Lower leg skin (tissue), 4 donors: Measurements from ENCODE around the gene RPP25. TPM values are rescaled to one million over a fixed set of nuclear protein-coding genes. Genes with fewer than 3 reads are reported as not detected.
A peak's percentile ranks its signal among the peaks of the same experiment; 100 is the strongest.

ENCODE experiments used
- DNase-seq, 2 donors: peaks; one replicate each; pipeline ENCODE4 v3.0.0-alpha.2; 2019; ENCODE audit warnings: low spot score in 2 of 2
- H3K4me3 ChIP-seq: fragments of 200-600 bp; sonication (generic); 2 replicates; pipeline ENCODE4 v1.5.1; 2017; ENCODE audit warnings: mild to moderate bottlenecking, low read depth; ENCODE audit not compliant: poor library complexity, severe bottlenecking
- POLR2A ChIP-seq, 2 donors: fragments of 450-650 bp; IDR thresholded peaks; one replicate each; pipeline ENCODE4 v1.6.1; 2016 to 2017; ENCODE audit warnings: antibody characterized with exemption in 2 of 2, mild to moderate bottlenecking in 1 of 2, moderate library complexity in 1 of 2
- WGBS, 2 donors: methylation state at CpG; one replicate each; pipeline ENCODE4 v1.1.5; 2018; 5-methylcytosine and 5-hydroxymethylcytosine counted together
- intact Hi-C: fragments of 100-400 bp; cut with DNase I; formaldehyde crosslinking; loops from one replicate; pipeline ENCODE4 v1.15.0; 2023; ENCODE audit warnings: low total_unique reads
- total RNA-seq, 4 donors: library from RNA; depleted of rRNA; stranded (reverse); fragments of >200 nt; gene quantifications; one replicate each; pipeline ENCODE4 v1.1.0, GENCODE V29; 2016
- TF ChIP-seq, protein P1 (sequence below), 3 donors: fragments of 450-650 bp; IDR thresholded peaks; one replicate each; pipeline ENCODE4 v1.5.1; 2016; ENCODE audit warnings: antibody characterized with exemption in 3 of 3, mild to moderate bottlenecking in 3 of 3, moderate library complexity in 2 of 3

Gene RPP25
- total RNA-seq, 4 donors from 2014 or later, result 5.4 to 10.6 (median 8.4) TPM

DNA sequence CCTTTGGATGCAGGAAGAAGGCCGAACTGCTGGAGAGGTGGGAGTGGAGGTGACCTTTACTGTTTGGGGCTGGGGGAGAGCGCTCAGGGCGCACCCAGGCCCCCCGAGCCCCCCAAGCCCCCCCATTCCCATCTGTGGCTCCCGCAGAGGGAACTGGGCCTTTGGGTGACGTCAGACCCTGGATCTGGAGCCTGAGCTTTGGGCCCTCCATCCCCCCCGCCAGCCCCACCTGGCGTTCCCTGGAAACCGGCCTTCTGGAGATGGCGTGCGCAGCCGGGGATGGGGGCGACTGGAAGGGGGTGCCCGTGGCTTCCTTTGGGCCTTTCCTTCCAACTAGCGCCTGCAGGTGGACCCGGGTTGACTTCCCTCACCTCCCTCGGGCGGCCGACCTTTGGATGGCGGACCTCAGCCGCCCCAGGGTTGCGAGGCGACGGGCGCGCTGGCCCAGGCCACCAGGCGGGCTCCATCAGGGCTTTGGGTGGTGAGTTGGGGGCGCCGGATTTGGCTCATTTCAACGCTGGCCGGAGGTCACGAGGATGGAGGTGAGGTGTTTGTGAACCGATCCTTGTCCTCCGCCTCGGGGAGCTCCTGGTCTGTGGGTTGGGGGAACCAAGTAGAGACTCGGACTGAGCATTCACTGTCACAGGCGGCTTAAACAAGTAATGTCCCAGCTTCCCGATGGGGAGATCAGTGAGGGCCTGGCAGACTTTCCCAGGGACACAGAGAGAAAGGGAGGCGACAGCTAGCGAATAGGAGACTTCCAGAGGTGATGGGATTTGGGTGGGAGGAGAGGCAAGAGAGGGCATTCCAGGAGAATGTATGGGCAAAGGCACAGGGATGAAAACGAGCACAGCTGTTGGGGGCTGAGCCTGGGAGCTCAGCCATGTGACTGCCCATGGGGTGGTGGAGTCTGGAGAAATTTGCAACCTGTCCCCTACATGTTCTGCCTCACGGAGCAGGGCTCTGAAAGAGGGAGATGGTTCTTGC, 39.5 kb upstream of the RPP25 start:
- intact Hi-C loops, result no loop called here
- H3K4me3 ChIP-seq, result peak overlapping the region; percentile 42
- DNase-seq, result no peak
- 10 to 17% methylated on average over 28 to 41 of the region's 42 CpGs for WGBS, 2 donors
- TF ChIP-seq, protein P1, sequence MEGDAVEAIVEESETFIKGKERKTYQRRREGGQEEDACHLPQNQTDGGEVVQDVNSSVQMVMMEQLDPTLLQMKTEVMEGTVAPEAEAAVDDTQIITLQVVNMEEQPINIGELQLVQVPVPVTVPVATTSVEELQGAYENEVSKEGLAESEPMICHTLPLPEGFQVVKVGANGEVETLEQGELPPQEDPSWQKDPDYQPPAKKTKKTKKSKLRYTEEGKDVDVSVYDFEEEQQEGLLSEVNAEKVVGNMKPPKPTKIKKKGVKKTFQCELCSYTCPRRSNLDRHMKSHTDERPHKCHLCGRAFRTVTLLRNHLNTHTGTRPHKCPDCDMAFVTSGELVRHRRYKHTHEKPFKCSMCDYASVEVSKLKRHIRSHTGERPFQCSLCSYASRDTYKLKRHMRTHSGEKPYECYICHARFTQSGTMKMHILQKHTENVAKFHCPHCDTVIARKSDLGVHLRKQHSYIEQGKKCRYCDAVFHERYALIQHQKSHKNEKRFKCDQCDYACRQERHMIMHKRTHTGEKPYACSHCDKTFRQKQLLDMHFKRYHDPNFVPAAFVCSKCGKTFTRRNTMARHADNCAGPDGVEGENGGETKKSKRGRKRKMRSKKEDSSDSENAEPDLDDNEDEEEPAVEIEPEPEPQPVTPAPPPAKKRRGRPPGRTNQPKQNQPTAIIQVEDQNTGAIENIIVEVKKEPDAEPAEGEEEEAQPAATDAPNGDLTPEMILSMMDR (IDR thresholded peaks at IDR 0.05), result no peak
- no peak for TF ChIP-seq POLR2A (IDR thresholded peaks at IDR 0.05)

DNA sequence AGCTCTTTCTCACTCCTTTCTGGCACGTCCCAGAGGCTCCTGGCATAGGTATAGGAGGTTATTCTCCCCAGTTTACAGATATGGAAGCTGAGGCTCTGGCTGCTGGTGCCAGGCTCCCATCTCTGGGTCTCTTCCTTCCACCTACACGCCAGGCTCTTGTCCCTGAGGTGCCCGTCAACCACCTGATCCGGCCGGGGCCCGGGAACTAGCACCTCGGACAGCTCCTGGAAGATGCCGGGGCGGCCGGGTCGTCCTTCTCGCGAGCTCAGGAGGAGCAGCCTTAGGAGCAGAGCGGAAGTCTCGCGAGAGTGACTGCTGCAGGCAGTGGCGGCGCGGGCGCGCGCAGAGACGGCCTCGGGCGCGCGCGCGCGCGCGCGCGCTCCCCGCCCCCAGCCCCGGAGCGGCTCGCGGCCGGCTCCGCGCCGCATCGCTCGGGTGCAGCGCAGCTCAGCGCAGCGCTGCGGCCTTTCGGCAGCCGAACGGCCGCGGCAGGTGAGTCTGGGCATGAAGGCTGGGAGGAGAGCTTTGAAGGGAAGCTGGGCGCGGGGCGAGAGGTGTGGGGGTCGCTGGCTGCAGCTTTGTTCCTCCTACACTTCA, 38.7 kb upstream of the RPP25 start, which contains the start of gene SCAMP5:
TSS of gene SCAMP5 (plus strand) at position 382 of the 597 bp plus-strand sequence. CDS start 16,277 bp downstream, outside the sequence.
- 1 to 3% methylated on average over 34 to 36 of the region's 58 CpGs for WGBS, 2 donors
- intact Hi-C loops, result no loop called here
- DNase-seq, result peak; percentile 88 to 98
- TF ChIP-seq POLR2A (IDR thresholded peaks at IDR 0.05), result no peak
- TF ChIP-seq, protein P1 (IDR thresholded peaks at IDR 0.05), result no peak
- H3K4me3 ChIP-seq, result peak within 1 kb of the TSS; percentile 42

DNA sequence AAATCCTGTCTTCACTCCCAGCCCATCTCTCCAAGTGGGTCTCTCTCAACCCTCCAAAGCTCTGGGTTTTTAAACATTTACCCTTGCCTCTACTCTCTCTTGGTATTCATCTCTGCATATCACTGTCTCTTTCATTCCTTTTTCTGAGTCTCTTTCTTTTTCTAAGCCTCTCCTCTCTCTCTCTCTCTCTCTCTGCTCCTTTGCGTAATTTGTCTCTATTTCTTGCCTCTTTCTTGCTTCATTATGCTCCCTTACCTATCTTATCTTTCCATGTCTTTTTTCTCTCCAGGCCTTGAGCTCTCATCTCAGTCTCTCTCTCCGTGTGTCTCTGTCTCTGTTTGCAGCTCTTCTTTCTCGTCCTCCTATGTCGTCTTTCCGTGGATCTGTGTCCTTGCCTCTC, 38.1 kb upstream of the RPP25 start:
- intact Hi-C loops, result no loop called here
- no peak for DNase-seq
- 38 to 43% methylated on average over 5 of the region's 5 CpGs for WGBS, 2 donors
- no peak overlapping the region for H3K4me3 ChIP-seq
- no peak for TF ChIP-seq POLR2A (IDR thresholded peaks at IDR 0.05)
- TF ChIP-seq, protein P1 (IDR thresholded peaks at IDR 0.05), result no peak

DNA sequence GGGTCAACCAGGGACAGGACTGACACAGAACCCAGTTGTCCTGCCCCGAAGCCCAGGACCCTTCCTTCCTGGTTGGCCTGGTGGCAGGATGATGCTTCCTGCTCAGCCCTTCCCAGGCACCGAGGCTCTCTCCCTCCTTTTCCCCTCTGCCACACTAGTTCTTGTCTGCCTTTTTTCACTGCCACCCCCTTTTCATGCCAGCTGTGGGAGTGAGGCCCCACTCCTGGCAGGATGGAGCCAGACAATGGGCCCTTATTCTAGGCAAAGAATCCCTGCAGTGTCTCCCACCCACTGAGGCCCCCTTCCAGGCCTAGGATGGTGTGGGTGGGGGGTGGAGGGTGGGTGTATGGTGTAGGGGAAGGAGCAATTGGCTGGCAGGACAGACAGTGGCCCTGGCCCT, 37.7 kb upstream of the RPP25 start:
- no peak overlapping the region for H3K4me3 ChIP-seq
- WGBS, 2 donors, result 69 to 76% methylated on average over 2 of the region's 2 CpGs
- no peak for DNase-seq
- TF ChIP-seq, protein P1 (IDR thresholded peaks at IDR 0.05), result no peak
- no peak for TF ChIP-seq POLR2A (IDR thresholded peaks at IDR 0.05)
- intact Hi-C loops, result no loop called here

DNA sequence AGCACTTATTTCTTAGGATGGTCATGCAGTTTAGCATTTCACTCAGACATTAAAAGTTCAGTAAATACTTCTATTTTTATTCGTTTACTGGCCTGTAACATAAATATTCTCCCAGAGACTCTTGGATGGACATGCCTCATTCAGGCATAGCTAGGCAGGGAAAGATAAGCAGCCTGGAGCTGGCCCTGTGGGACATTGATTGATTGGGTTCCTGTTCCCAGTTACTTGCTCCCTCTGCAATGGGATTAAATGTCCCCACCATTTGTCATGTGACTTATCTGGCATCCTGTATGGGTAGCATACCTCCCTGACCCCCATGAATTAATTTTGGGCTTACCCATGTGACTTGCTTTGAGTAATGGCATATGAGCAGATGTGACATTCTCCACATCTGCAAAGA, 36.0 kb upstream of the RPP25 start:
- intact Hi-C loops, result no loop called here
- no peak overlapping the region for H3K4me3 ChIP-seq
- no peak for DNase-seq
- WGBS, 2 donors, result 40 to 61% methylated on average over 1 of the region's 1 CpG
- TF ChIP-seq POLR2A (IDR thresholded peaks at IDR 0.05), result no peak
- TF ChIP-seq, protein P1 (IDR thresholded peaks at IDR 0.05), result no peak
